A549 (cell line): ENCODE measurements around the gene CPLANE1. TPM values are rescaled to one million over a fixed set of nuclear protein-coding genes. Genes with fewer than 3 reads are reported as not detected.

ENCODE experiments used
- ATAC-seq, 2 experiments: fragments of 200-7000 bp in 1 of 2; fragments of >200 bp in 1 of 2; cut with Nextera tagmentation in 1 of 2; cut with Tn5 transposase in 1 of 2; 3 replicates each; pipeline versions ENCODE4 v1.8.0 to v1.9.1; 2018 to 2020; ENCODE audit warnings: mild to moderate bottlenecking in 1 of 2, moderate library complexity in 1 of 2
- CTCF ChIA-PET: fragments of 300-600 bp; sonication (Branson Sonifier 250); formaldehyde crosslinking; extraction: SDS; loops from one replicate; lab custom pipeline; 2021; ENCODE audit warnings: antibody characterized with exemption, inconsistent platforms; lab: Yijun Ruan, JAX
- POLR2A ChIA-PET: fragments of 350-600 bp; formaldehyde crosslinking; extraction: SDS; loops from one replicate; lab custom pipeline; 2021; ENCODE audit warnings: antibody characterized with exemption, inconsistent platforms; lab: Yijun Ruan, JAX
- DNase-seq, 2 experiments: peaks; one replicate each; pipeline versions ENCODE4 v3.0.0 to v3.0.0-alpha.2; 2011 to 2016; ENCODE audit warnings: low read depth in 1 of 2, low spot score in 1 of 2
- FAIRE-seq: peaks from 2 replicates; lab custom pipeline; 2011; peaks lifted over from hg19 to GRCh38; lab: Jason Lieb, UNC
- H3K27ac ChIP-seq, 2 experiments: fragments of >200 bp; sonication (Bioruptor Twin); formaldehyde crosslinking; 3 replicates each; pipeline ENCODE4 v1.5.1; 2016 to 2017
- H3K4me1 ChIP-seq: fragments of >200 bp; sonication (Bioruptor Twin); formaldehyde crosslinking; 3 replicates; pipeline ENCODE4 v1.6.1; 2016
- H3K4me2 ChIP-seq: fragments of >200 bp; sonication (Bioruptor Twin); formaldehyde crosslinking; 3 replicates; pipeline ENCODE4 v1.6.1; 2016
- H3K4me3 ChIP-seq: fragments of >200 bp; sonication (Bioruptor Twin); formaldehyde crosslinking; 3 replicates; pipeline ENCODE4 v1.5.1; 2016
- H3K9me3 ChIP-seq: fragments of >200 bp; sonication (Bioruptor Twin); formaldehyde crosslinking; 3 replicates; pipeline ENCODE4 v1.6.1; 2016
- CBX2 ChIP-seq: fragments of 200-600 bp; sonication (generic); IDR thresholded peaks from 2 replicates; pipeline ENCODE4 v1.6.1; 2016; ENCODE audit warnings: low read depth, mild to moderate bottlenecking, borderline replicate concordance
- CHD2 ChIP-seq: fragments of 150-350 bp; IDR thresholded peaks from 2 replicates; pipeline ENCODE4 v1.6.1; 2014; ENCODE audit warnings: low read length; ENCODE audit not compliant: partially characterized antibody
- CHD4 ChIP-seq: fragments of 200-600 bp; sonication (generic); IDR thresholded peaks from 2 replicates; pipeline ENCODE4 v1.6.1; 2016; ENCODE audit warnings: antibody characterized with exemption, mild to moderate bottlenecking, borderline replicate concordance
- EHF ChIP-seq: fragments of 250-450 bp; sonication (Bioruptor Pico); IDR thresholded peaks from 2 replicates; pipeline ENCODE4 v1.5.0; 2020; ENCODE audit warnings: mild to moderate bottlenecking
- HOXB13 ChIP-seq: fragments of 250-450 bp; sonication (Bioruptor Pico); IDR thresholded peaks from 2 replicates; pipeline ENCODE4 v1.5.0; 2020; ENCODE audit warnings: low read depth, mild to moderate bottlenecking, moderate library complexity
- KDM1A ChIP-seq: fragments of 200-600 bp; sonication (generic); IDR thresholded peaks from 2 replicates; pipeline ENCODE4 v1.6.1; 2016; ENCODE audit warnings: low read depth, mild to moderate bottlenecking
- MAFK ChIP-seq: fragments of 450-650 bp; IDR thresholded peaks from 2 replicates; pipeline ENCODE4 v1.6.1; 2014; ENCODE audit not compliant: partially characterized antibody
- MAZ ChIP-seq: fragments of 150-350 bp; IDR thresholded peaks from 2 replicates; pipeline ENCODE4 v1.6.1; 2014; ENCODE audit warnings: antibody characterized with exemption, low read depth, low read length, borderline replicate concordance
- PHF8 ChIP-seq: fragments of 200-600 bp; sonication (generic); IDR thresholded peaks from 2 replicates; pipeline ENCODE4 v1.6.1; 2016; ENCODE audit warnings: low read depth, mild to moderate bottlenecking, antibody characterized with exemption, moderate library complexity, borderline replicate concordance
- RAD21 ChIP-seq, 2 experiments: fragments of >200 bp in 1 of 2; sonication (Bioruptor Twin) in 1 of 2; formaldehyde crosslinking in 1 of 2; IDR thresholded peaks in 1 of 2; conservative IDR thresholded peaks in 1 of 2; 2 replicates in 1 of 2; 3 replicates in 1 of 2; pipeline ENCODE4 v1.6.1; 2012 to 2018; ENCODE audit warnings: inconsistent platforms in 1 of 2
- RNF2 ChIP-seq: fragments of 200-600 bp; sonication (generic); IDR thresholded peaks from 2 replicates; pipeline ENCODE4 v1.6.1; 2016; ENCODE audit warnings: low read depth, mild to moderate bottlenecking, antibody characterized with exemption, moderate library complexity, borderline replicate concordance
- SREBF2 ChIP-seq: fragments of 450-650 bp; IDR thresholded peaks from 2 replicates; pipeline ENCODE4 v1.6.1; 2014; ENCODE audit warnings: mild to moderate bottlenecking, moderate library complexity
- TP53 ChIP-seq: fragments of 250-450 bp; sonication (Bioruptor Pico); IDR thresholded peaks from 2 replicates; pipeline ENCODE4 v1.5.0; 2021; ENCODE audit warnings: mild to moderate bottlenecking, moderate library complexity
- ZC3H11A ChIP-seq: fragments of 450-650 bp; IDR thresholded peaks from 2 replicates; pipeline ENCODE4 v1.6.1; 2014; ENCODE audit warnings: antibody characterized with exemption, mild to moderate bottlenecking
- WGBS: methylation state at CpG from one replicate; pipeline ENCODE4 v1.1.6; 2017; ENCODE audit errors: missing lambda C conversion rate; 5-methylcytosine and 5-hydroxymethylcytosine counted together
- polyA plus RNA-seq, 4 experiments: library from polyadenylated mRNA; depleted of rRNA in 3 of 4; stranded (reverse); fragments of >200 nt; fragmentation: RNase III in 1 of 4; extraction: RNeasy Plus Mini Kit Qiagen cat#74134 plus additional on column Dnase treatment in 1 of 4; gene quantifications; 2 replicates in 3 of 4; 3 replicates in 1 of 4; pipeline ENCODE4 v1.2.3, GENCODE V29; 2011 to 2017
- TF ChIP-seq, protein P1 (sequence below): fragments of 150-350 bp; IDR thresholded peaks from 2 replicates; pipeline ENCODE4 v1.6.1; 2014; ENCODE audit warnings: low read depth, mild to moderate bottlenecking, low read length
- TF ChIP-seq, protein P2 (sequence below): IDR thresholded peaks from 2 replicates; pipeline ENCODE4 v1.6.1; 2012
- TF ChIP-seq, protein P3 (sequence below): fragments of >200 bp; sonication (Bioruptor Twin); formaldehyde crosslinking; IDR thresholded peaks from 3 replicates; pipeline ENCODE4 v1.6.1; 2016
- TF ChIP-seq, protein P4 (sequence below): fragments of 250-450 bp; sonication (Bioruptor Pico); IDR thresholded peaks from 2 replicates; pipeline ENCODE4 v1.5.0; 2021; ENCODE audit warnings: mild to moderate bottlenecking, moderate library complexity, borderline replicate concordance

Gene CPLANE1
- polyA plus RNA-seq, 2 of the 4 experiments (the other 2 are of a cell fraction): 5.5 to 15.7 TPM

DNA sequence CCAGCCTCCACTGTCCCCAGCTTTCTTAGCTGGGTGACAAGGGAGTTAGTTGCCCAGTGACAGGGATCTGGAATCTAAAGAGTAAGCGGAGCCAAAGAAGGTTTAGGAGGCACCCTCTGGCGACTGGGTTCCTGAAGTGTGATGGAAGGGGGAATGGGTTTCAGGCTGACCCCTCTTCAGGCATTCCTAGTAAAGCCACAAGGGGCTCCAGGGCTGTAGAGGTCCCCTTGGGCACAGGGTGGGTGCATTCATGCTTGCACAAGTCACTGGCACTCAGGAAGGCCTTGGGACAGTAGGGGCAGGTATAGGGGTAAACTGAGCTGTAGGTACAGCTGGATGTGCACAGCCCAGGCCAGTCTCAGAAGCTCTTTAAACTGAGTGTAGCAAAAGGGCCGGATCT lies 74.2 kb downstream of the CPLANE1 start:
- Histone ChIP-seq H3K4me3 (no peak overlapping the region), H3K9me3 (no peaks in the 10 kb centered on the region), H3K4me2 (no peak overlapping the region), H3K27ac (no peak overlapping the region), H3K4me1 (no peaks in the 10 kb centered on the region)
- ATAC-seq (no peak), FAIRE-seq (no peak), DNase-seq (no peak)
- TF ChIP-seq, protein P1, sequence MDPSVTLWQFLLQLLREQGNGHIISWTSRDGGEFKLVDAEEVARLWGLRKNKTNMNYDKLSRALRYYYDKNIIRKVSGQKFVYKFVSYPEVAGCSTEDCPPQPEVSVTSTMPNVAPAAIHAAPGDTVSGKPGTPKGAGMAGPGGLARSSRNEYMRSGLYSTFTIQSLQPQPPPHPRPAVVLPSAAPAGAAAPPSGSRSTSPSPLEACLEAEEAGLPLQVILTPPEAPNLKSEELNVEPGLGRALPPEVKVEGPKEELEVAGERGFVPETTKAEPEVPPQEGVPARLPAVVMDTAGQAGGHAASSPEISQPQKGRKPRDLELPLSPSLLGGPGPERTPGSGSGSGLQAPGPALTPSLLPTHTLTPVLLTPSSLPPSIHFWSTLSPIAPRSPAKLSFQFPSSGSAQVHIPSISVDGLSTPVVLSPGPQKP: no peak
- TF ChIP-seq MAZ (no peak), CHD4 (no peak), MAFK (no peak), CBX2 (no peak), EHF (CRISPR knock-in tag) (no peak)
- TF ChIP-seq, protein P2, sequence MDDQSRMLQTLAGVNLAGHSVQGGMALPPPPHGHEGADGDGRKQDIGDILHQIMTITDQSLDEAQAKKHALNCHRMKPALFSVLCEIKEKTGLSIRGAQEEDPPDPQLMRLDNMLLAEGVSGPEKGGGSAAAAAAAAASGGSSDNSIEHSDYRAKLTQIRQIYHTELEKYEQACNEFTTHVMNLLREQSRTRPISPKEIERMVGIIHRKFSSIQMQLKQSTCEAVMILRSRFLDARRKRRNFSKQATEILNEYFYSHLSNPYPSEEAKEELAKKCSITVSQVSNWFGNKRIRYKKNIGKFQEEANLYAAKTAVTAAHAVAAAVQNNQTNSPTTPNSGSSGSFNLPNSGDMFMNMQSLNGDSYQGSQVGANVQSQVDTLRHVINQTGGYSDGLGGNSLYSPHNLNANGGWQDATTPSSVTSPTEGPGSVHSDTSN: no peak
- TF ChIP-seq, protein P3, sequence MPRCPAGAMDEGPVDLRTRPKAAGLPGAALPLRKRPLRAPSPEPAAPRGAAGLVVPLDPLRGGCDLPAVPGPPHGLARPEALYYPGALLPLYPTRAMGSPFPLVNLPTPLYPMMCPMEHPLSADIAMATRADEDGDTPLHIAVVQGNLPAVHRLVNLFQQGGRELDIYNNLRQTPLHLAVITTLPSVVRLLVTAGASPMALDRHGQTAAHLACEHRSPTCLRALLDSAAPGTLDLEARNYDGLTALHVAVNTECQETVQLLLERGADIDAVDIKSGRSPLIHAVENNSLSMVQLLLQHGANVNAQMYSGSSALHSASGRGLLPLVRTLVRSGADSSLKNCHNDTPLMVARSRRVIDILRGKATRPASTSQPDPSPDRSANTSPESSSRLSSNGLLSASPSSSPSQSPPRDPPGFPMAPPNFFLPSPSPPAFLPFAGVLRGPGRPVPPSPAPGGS: no peak
- WGBS: 96% methylated on average over 3 of the region's 3 CpGs
- CTCF ChIA-PET: no interaction called here
- POLR2A ChIA-PET: no interaction called here

GRCh38 chr5:37172957-37173356 lies 76.2 kb downstream of the CPLANE1 start:
- FAIRE-seq (no peak), ATAC-seq (no peak), DNase-seq (no peak)
- Histone ChIP-seq H3K9me3 (no peaks in the 10 kb centered on the region), H3K27ac (no peak overlapping the region), H3K4me3 (no peak overlapping the region), H3K4me1 (no peaks in the 10 kb centered on the region), H3K4me2 (no peak overlapping the region)
- 94% methylated on average over 2 of the region's 2 CpGs for WGBS
- ChIA-PET POLR2A (interaction anchor here (1.1 kb wide), 1 partner anchor 12 kb away, joined by 3 read pairs; no protein-coding TSS in a partner anchor), CTCF (no interaction called here)
- TF ChIP-seq SREBF2 (no peak), ZC3H11A (no peak), PHF8 (no peak), MAFK (no peak), CHD2 (no peak), RAD21 (conservative IDR thresholded peaks at IDR 0.05 in 1 of 2, IDR thresholded peaks at IDR 0.05 in 1 of 2) (no peak), TP53 (no peak), HOXB13 (CRISPR knock-in tag) (no peak)
- TF ChIP-seq, protein P4, sequence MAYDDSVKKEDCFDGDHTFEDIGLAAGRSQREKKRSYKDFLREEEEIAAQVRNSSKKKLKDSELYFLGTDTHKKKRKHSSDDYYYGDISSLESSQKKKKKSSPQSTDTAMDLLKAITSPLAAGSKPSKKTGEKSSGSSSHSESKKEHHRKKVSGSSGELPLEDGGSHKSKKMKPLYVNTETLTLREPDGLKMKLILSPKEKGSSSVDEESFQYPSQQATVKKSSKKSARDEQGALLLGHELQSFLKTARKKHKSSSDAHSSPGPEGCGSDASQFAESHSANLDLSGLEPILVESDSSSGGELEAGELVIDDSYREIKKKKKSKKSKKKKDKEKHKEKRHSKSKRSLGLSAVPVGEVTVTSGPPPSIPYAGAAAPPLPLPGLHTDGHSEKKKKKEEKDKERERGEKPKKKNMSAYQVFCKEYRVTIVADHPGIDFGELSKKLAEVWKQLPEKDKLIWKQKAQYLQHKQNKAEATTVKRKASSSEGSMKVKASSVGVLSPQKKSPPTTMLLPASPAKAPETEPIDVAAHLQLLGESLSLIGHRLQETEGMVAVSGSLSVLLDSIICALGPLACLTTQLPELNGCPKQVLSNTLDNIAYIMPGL (CRISPR knock-in tag): no peak

DNA sequence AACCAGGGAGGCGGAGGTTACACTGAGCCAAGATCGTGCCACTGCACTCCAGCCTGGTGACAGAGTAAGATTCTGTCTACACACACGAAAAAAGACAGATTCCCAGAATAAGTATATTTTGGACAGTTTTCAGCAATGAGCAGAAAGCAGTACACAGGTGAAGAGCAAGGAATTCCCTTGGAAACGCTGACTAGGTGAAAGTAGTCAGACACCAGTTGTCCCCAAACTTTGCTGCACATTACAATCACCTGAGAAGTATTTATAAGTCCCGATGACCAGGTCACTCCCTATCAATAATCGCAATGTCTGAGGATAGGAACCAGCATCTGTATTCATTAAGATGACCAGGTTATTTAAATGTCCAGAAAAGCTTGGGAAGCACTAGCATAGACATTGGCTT lies 78.3 kb downstream of the CPLANE1 start:
- Histone ChIP-seq H3K27ac (no peak overlapping the region), H3K9me3 (no peaks in the 10 kb centered on the region)
- WGBS: 87% methylated on average over 6 of the region's 6 CpGs

More for the DNA sequence above, 78.3 kb downstream of the CPLANE1 start:
- POLR2A ChIA-PET: no interaction called here
- no peak for DNase-seq
- CTCF ChIA-PET: no interaction called here
- H3K4me3 ChIP-seq: no peak overlapping the region
- H3K4me2 ChIP-seq: no peak overlapping the region
- no peak for FAIRE-seq
- no peak for ATAC-seq
- peaks cover 4% of the 10 kb centered on the region; the same call in 2 of the 3 replicates for H3K4me1 ChIP-seq
- no peak for TF ChIP-seq RNF2
- no peak for TF ChIP-seq KDM1A
- peak; percentile 51 for TF ChIP-seq MAFK
